Suprapubic skin (tissue), 4 donors: ENCODE results near the gene GSTM2. TPM values are rescaled to one million over a fixed set of nuclear protein-coding genes. Genes with fewer than 3 reads are reported as not detected.

Experiments used
- DNase-seq, 2 donors: peaks; one replicate each; pipeline ENCODE4 v3.0.0-alpha.2; 2019; ENCODE audit warnings: low spot score in 2 of 2
- H3K27ac ChIP-seq: fragments of 200-600 bp; sonication (generic); one replicate; pipeline ENCODE4 v1.5.1; 2019
- H3K27me3 ChIP-seq: fragments of 200-600 bp; sonication (generic); one replicate; pipeline ENCODE4 v1.5.1; 2019
- H3K36me3 ChIP-seq: fragments of 200-600 bp; sonication (generic); one replicate; pipeline ENCODE4 v1.5.1; 2019
- H3K4me1 ChIP-seq: fragments of 200-600 bp; sonication (generic); one replicate; pipeline ENCODE4 v1.5.1; 2019
- H3K4me3 ChIP-seq: fragments of 200-600 bp; sonication (generic); one replicate; pipeline ENCODE4 v1.5.1; 2019; ENCODE audit warnings: mild to moderate bottlenecking
- H3K9me3 ChIP-seq: fragments of 200-600 bp; sonication (generic); one replicate; pipeline ENCODE4 v1.5.1; 2019
- CTCF ChIP-seq, 2 donors: fragments of 200-600 bp in 1 of 2; fragments of 450-650 bp in 1 of 2; sonication (generic) in 1 of 2; IDR thresholded peaks; one replicate each; pipeline ENCODE4 v1.5.1; 2016 to 2019; ENCODE audit warnings: antibody characterized with exemption in 2 of 2, mild to moderate bottlenecking in 1 of 2, moderate library complexity in 1 of 2
- EP300 ChIP-seq: sonication (generic); formaldehyde crosslinking; IDR thresholded peaks from one replicate; pipeline ENCODE4 v1.6.1; 2017; ENCODE audit warnings: antibody characterized with exemption
- POLR2AphosphoS5 ChIP-seq, 3 donors: sonication (generic); formaldehyde crosslinking; IDR thresholded peaks; one replicate each; pipeline ENCODE4 v1.6.1; 2017; ENCODE audit warnings: antibody characterized with exemption in 3 of 3
- WGBS: methylation state at CpG from one replicate; pipeline ENCODE4 v1.1.5; 2018; 5-methylcytosine and 5-hydroxymethylcytosine counted together
- total RNA-seq, 4 donors: library from RNA; depleted of rRNA; stranded (reverse); fragments of >200 nt; gene quantifications; one replicate each; pipeline ENCODE4 v1.1.0, GENCODE V29; 2016

GSTM2 gene
- total RNA-seq, 4 donors from 2014 or later: 103 to 366 (median 186) TPM

- Histone ChIP-seq H3K27me3 (no peaks in the 10 kb centered on the region), H3K27ac (no peak overlapping the region), H3K36me3 (no peaks in the 10 kb centered on the region), H3K4me1 (peaks cover 7% of the 10 kb centered on the region), H3K9me3 (no peaks in the 10 kb centered on the region), H3K4me3 (no peak overlapping the region)
- TF ChIP-seq EP300: no peak
- TF ChIP-seq CTCF (IDR thresholded peaks at IDR 0.05): no peak
- no peak for TF ChIP-seq POLR2AphosphoS5 (IDR thresholded peaks at IDR 0.05)
- DNase-seq: no peak
- 61% methylated on average over 7 of the region's 7 CpGs for WGBS
These were observed 55.2 kb downstream of the GSTM2 start for GRCh38 chr1:109722908-109723691.

Other genes starting within 250 kb of the GSTM2 start
- 10 to 100 TPM; 26.2 to 36.2 (median 31.5) TPM for gene PSMA5, start 241.6 kb upstream of the GSTM2 start, total RNA-seq
- gene SYPL2, start 201.5 kb upstream of the GSTM2 start, total RNA-seq: 1 to 10 TPM in 1 of 4 donors, under 1 TPM in 2, not detected in 1; 0.23 to 2.1 (median 0.34) TPM
- 1 to 10 TPM; 5.1 to 8.4 (median 7.2) TPM for gene ATXN7L2, start 184.2 kb upstream of the GSTM2 start, total RNA-seq
- gene CYB561D1, start 174.0 kb upstream of the GSTM2 start, total RNA-seq: 10 to 100 TPM; 12.3 to 27.4 (median 24.7) TPM
- 1 to 10 TPM; 2.1 to 8.5 (median 4.7) TPM for gene AMIGO1, start 158.3 kb upstream of the GSTM2 start, total RNA-seq
- gene GPR61, start 128.2 kb upstream of the GSTM2 start, total RNA-seq: 1 to 10 TPM in 1 of 4 donors, under 1 TPM in 1, not detected in 2; 0.19 to 1.4 TPM
- gene GNAI3, start 119.4 kb upstream of the GSTM2 start, total RNA-seq: 10 to 100 TPM in 2 of 4 donors, 1 to 10 TPM in 2; 6.7 to 11.1 (median 9.5) TPM
- gene GNAT2, start 48.4 kb upstream of the GSTM2 start, total RNA-seq: not detected
- gene AMPD2, start 48.2 kb upstream of the GSTM2 start, total RNA-seq: 10 to 100 TPM; 48.4 to 69.1 (median 58.1) TPM
- gene GSTM4, start 12.0 kb upstream of the GSTM2 start, total RNA-seq: 10 to 100 TPM; 18.7 to 41.1 (median 32.3) TPM
- gene GSTM1, start 19.8 kb downstream of the GSTM2 start, total RNA-seq: 10 to 100 TPM in 1 of 4 donors, not detected in 3; 48.2 TPM
- gene GSTM5, start 44.2 kb downstream of the GSTM2 start, total RNA-seq: 1 to 10 TPM in 2 of 4 donors, under 1 TPM in 1, not detected in 1; 0.38 to 2.6 (median 1.4) TPM
- 100 to 1,000 TPM in 2 of 4 donors, 10 to 100 TPM in 2; 65.9 to 288 (median 114) TPM for gene GSTM3, start 73.0 kb downstream of the GSTM2 start, total RNA-seq
- gene EPS8L3, start 95.9 kb downstream of the GSTM2 start, total RNA-seq: not detected
- gene CSF1, start 242.8 kb downstream of the GSTM2 start, total RNA-seq: 10 to 100 TPM; 12.6 to 39.1 (median 17.5) TPM